Measurements from ENCODE around the gene STIP1.

The STIP1 gene

DNA sequence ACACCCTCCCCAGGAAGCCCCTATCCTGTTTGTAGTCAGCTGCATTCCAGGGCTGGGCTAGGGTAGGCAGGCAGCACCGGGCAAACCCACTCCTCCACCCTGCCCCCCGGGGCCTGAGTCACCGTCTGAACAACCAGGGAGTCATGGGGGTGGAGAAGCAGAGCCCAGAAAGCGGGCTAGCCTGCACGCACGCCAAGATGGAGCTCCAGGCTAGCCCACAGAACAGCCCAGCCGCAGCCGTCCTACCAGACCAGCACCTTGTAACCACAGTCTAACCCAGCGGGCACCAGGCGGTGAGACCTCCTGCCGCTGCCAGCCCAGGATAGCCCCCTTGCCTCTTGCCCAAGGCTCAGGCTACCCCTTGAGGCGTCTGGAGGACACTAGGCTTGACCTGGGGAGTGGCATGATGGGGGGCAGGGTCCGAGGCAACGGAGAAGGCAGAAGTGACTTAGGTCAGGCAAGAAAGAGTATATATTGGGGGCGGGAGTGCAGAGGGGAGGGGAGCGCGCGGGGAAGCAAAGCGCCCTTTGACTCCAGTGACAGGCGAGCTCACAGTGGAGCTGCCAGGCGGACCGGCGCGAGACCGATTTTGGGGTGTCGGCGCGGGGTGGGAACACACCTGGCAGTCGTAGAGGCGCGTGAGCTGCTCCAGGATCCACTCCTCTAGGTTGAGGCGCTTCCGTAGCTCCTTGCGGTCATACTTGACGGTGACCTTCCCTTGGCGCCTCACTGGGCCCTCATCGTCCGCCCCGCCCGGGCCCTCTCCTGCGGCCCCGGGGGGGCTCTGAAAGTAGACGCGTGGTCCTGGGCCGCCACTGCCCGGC is 60.0 kb downstream of the STIP1 start:
- no peak for TF ChIP-seq TCF12 (IDR thresholded peaks at IDR 0.05; ENCODE audit: low read depth)
- no peak for TF ChIP-seq CEBPB (IDR thresholded peaks at IDR 0.05)
- TF ChIP-seq RAD21 (IDR thresholded peaks at IDR 0.05; ENCODE audit: low read depth), result no peak
- no peak for TF ChIP-seq EGR1 (IDR thresholded peaks at IDR 0.05)
- no peak for TF ChIP-seq NFIC (IDR thresholded peaks at IDR 0.05)
- TF ChIP-seq, protein P1, sequence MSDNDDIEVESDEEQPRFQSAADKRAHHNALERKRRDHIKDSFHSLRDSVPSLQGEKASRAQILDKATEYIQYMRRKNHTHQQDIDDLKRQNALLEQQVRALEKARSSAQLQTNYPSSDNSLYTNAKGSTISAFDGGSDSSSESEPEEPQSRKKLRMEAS (IDR thresholded peaks at IDR 0.05), result no peak; the same call in 1 of the 2 replicates
- no peak for TF ChIP-seq CREB1 (IDR thresholded peaks at IDR 0.05; ENCODE audit: low read depth)
- TF ChIP-seq TAF1 (IDR thresholded peaks at IDR 0.05; ENCODE audit: low read depth), result peak; percentile 29
- peak; percentile 68; the same call in 1 of the 2 replicates for TF ChIP-seq ZBTB7A (IDR thresholded peaks at IDR 0.05; ENCODE audit: low read depth)
- no peak for TF ChIP-seq FOXM1 (IDR thresholded peaks at IDR 0.05; ENCODE audit: borderline replicate concordance, low read depth)
- peak; percentile 33; the same call in 1 of the 2 replicates for TF ChIP-seq YY1 (IDR thresholded peaks at IDR 0.05; ENCODE audit: low read depth)
- TF ChIP-seq EP300 (IDR thresholded peaks at IDR 0.05; ENCODE audit: borderline replicate concordance), result no peak
- TF ChIP-seq, protein P2, sequence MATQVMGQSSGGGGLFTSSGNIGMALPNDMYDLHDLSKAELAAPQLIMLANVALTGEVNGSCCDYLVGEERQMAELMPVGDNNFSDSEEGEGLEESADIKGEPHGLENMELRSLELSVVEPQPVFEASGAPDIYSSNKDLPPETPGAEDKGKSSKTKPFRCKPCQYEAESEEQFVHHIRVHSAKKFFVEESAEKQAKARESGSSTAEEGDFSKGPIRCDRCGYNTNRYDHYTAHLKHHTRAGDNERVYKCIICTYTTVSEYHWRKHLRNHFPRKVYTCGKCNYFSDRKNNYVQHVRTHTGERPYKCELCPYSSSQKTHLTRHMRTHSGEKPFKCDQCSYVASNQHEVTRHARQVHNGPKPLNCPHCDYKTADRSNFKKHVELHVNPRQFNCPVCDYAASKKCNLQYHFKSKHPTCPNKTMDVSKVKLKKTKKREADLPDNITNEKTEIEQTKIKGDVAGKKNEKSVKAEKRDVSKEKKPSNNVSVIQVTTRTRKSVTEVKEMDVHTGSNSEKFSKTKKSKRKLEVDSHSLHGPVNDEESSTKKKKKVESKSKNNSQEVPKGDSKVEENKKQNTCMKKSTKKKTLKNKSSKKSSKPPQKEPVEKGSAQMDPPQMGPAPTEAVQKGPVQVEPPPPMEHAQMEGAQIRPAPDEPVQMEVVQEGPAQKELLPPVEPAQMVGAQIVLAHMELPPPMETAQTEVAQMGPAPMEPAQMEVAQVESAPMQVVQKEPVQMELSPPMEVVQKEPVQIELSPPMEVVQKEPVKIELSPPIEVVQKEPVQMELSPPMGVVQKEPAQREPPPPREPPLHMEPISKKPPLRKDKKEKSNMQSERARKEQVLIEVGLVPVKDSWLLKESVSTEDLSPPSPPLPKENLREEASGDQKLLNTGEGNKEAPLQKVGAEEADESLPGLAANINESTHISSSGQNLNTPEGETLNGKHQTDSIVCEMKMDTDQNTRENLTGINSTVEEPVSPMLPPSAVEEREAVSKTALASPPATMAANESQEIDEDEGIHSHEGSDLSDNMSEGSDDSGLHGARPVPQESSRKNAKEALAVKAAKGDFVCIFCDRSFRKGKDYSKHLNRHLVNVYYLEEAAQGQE (IDR thresholded peaks at IDR 0.05; ENCODE audit: low read depth), result no peak
- TF ChIP-seq, protein P3, sequence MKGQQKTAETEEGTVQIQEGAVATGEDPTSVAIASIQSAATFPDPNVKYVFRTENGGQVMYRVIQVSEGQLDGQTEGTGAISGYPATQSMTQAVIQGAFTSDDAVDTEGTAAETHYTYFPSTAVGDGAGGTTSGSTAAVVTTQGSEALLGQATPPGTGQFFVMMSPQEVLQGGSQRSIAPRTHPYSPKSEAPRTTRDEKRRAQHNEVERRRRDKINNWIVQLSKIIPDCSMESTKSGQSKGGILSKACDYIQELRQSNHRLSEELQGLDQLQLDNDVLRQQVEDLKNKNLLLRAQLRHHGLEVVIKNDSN (IDR thresholded peaks at IDR 0.05), result no peak
- peak; percentile 52; the same call in 1 of the 2 replicates for TF ChIP-seq TEAD4 (IDR thresholded peaks at IDR 0.05)

DNA sequence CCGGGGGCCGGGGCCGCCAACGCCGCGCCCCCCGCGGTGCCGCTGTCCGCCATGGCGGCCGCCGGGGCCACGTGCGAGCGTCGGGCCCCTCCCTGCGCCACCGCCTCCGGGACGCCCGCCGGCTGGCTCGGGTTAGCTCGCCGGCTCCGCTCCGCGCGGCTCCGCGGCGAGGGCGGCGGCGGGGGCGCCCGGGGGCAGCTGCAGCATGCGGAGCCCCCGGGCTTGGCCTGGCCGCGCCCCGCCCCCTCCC is 60.6 kb downstream of the STIP1 start:
- TF ChIP-seq, protein P1 (IDR thresholded peaks at IDR 0.05), result peak; percentile 21; the same call in 1 of the 2 replicates
- TF ChIP-seq, protein P3 (IDR thresholded peaks at IDR 0.05), result peak; percentile 38; the same call in 1 of the 2 replicates
- TF ChIP-seq YY1 (IDR thresholded peaks at IDR 0.05; ENCODE audit: low read depth), result peak; percentile 72

DNA sequence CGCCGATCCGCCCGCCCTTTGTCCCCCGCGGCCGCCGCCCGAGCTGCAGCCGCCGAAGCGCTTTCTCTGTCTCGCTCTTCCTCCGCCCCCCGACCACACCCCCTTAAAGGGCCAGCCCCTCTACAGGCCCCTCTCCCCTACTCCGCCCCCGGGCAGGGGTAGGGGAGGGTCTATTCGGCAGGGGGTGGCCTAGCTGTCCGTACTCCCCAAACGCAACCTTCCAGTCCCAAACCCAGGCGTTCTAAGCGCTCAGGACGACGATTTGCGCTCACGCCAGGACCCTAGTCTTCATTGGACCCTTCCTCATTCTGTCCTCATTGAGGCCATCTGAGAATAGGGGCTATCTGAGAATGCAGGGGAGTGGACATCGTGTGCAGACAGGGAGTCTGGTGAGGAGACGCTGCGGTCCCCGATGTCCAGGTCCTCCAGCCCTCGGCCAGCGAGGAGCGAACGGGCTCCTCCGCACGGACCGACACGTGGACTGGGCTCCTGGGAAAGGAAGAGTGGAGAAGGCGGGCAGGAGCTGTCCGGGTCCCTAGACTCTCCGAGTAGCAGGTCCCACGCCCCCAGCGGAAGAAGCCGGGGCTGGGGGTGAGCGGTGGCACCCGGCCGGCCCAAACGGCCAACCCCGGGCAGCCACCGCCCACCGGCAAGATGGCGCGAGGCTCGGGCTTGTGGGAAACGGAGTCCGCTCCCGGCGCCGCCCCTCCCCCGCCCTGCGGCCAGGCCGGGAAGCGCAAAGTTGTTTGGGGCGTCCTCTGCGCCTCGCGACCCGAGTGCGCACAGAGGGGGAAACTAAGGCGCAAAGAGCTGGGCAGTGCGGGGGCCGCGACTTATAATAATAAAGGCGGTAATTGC is 61.1 kb downstream of the STIP1 start, which contains the start of gene PPP1R14B:
Gene PPP1R14B (minus strand): TSS at position 73 of the 858 bp plus-strand sequence. CDS start 270 bp downstream, outside the sequence.
- TF ChIP-seq, protein P1 (IDR thresholded peaks at IDR 0.05), result peak; percentile 97
- TF ChIP-seq CREB1 (IDR thresholded peaks at IDR 0.05; ENCODE audit: low read depth) (no peak), NFIC (IDR thresholded peaks at IDR 0.05) (0 out of 2 replicates have a peak, but pooled peaks have one; percentile 15), EP300 (IDR thresholded peaks at IDR 0.05; ENCODE audit: borderline replicate concordance) (0 out of 2 replicates have a peak, but pooled peaks have one; percentile 27), TEAD4 (IDR thresholded peaks at IDR 0.05) (no peak), YY1 (IDR thresholded peaks at IDR 0.05; ENCODE audit: low read depth) (peak; percentile 97), CEBPB (IDR thresholded peaks at IDR 0.05) (no peak), FOXM1 (IDR thresholded peaks at IDR 0.05; ENCODE audit: borderline replicate concordance, low read depth) (no peak), TCF12 (IDR thresholded peaks at IDR 0.05; ENCODE audit: low read depth) (peak; percentile 64; the same call in 1 of the 2 replicates), EGR1 (IDR thresholded peaks at IDR 0.05) (peak; percentile 34), RAD21 (IDR thresholded peaks at IDR 0.05; ENCODE audit: low read depth) (no peak), TAF1 (IDR thresholded peaks at IDR 0.05; ENCODE audit: low read depth) (peak; percentile 17; the same call in 1 of the 2 replicates), ZBTB7A (IDR thresholded peaks at IDR 0.05; ENCODE audit: low read depth) (peak; percentile 93)
- TF ChIP-seq, protein P2 (IDR thresholded peaks at IDR 0.05; ENCODE audit: low read depth), result peak; percentile 28; the same call in 1 of the 2 replicates
- TF ChIP-seq, protein P3 (IDR thresholded peaks at IDR 0.05), result no peak; the same call in 1 of the 2 replicates

Data from Ishikawa (cell line).